Amniotic epithelial cell (primary cell): ENCODE measurements around the gene VWA5B1.

Source experiments
- DNase-seq: peaks from one replicate; pipeline ENCODE4 v3.0.0-alpha.2; 2010; ENCODE audit warnings: low read depth

VWA5B1 gene

DNA sequence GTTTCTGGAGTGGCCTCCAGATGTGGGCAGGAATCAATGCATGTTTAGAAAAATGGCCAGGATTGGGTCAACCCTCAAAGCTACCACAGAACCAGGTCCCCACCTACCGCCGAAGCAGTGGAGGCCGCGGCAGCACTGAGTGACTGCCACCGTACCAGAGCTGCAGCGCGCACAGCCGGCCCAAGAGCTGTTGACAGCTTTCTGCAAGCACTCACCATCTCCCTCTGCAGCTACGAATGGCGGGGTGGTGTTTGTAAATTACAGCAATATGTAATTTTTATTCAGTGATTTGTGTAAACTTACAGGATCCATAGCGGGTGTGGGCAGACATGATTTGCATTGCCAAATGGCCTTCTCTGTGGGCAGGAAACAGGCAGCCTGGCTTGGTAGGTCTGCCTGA lies 98.9 kb downstream of the VWA5B1 start:
- DNase-seq = no peak

- DNase-seq = no peak
These were observed 100.1 kb downstream of the VWA5B1 start for GRCh38 chr1:20390589-20391331.

- DNase-seq = no peak
These were observed 104.6 kb downstream of the VWA5B1 start for GRCh38 chr1:20395255-20395654.

- no peak for DNase-seq
These were observed 108.1 kb downstream of the VWA5B1 start for GRCh38 chr1:20398744-20399143.

GRCh38 chr1:20399196-20399595 lies 108.5 kb downstream of the VWA5B1 start:
- no peak for DNase-seq

- no peak for DNase-seq
These were observed 109.0 kb downstream of the VWA5B1 start for GRCh38 chr1:20399606-20400180.

GRCh38 chr1:20400341-20401177 lies 109.9 kb downstream of the VWA5B1 start:
- DNase-seq = no peak

GRCh38 chr1:20401405-20402010 lies 110.8 kb downstream of the VWA5B1 start:
- no peak for DNase-seq

- DNase-seq = no peak
These were observed 112.1 kb downstream of the VWA5B1 start for GRCh38 chr1:20402585-20403422.

DNA sequence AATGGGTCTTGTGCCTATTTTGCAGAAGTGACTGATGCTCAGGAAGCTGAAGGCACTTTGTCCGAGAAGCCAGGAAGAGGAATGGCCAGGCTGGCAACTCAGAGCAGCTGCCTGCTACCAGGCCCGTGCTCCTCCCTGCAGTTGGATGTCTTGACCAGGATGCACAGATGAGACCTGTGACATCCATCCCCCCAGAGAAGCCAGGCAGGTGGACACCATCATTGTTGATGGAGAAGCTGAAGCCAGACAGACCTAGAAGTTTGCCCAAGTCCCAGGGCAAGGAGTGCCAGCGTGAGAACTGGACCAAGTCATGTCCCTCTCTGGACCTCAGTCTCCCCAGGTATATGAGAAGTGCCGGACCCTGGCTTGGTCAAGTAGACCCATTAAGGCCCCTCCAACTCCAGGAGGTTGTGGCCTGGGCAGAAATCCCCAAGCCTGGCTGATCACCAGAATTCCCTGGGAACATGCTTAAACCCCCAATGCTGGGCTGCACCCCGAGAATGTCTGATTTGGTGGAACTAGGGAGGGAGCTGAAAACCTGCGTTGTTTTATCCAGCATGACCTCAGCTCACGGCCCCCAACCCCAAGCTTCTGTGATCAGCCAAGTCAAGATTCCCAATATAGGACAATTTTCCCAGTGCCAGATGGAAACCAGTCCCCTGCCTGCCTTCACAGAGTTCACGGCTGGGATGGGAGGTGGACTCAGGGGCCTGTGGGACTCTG lies 112.9 kb downstream of the VWA5B1 start:
- DNase-seq = no peak

GRCh38 chr1:20404466-20404865 lies 113.8 kb downstream of the VWA5B1 start:
- DNase-seq = no peak
